B cell (primary cell): ENCODE measurements around the gene STYXL1. TPM values are rescaled to one million over a fixed set of nuclear protein-coding genes. Genes with fewer than 3 reads are reported as not detected.

Experiments
- ATAC-seq: fragments of 200-7000 bp; cut with Tn5 transposase; one replicate; pipeline ENCODE4 v1.10.0; 2021; ENCODE audit warnings: low read depth, mild to moderate bottlenecking, moderate number of reproducible peaks, moderate library complexity
- CTCF ChIA-PET: fragments of 350-600 bp; sonication (Branson Sonifier 250); formaldehyde crosslinking; loops from one replicate; lab custom pipeline; 2021; ENCODE audit warnings: antibody characterized with exemption, inconsistent platforms; lab: Charles Lee
- POLR2A ChIA-PET: fragments of 350-600 bp; sonication (Branson Sonifier 250); formaldehyde crosslinking; loops from one replicate; lab custom pipeline; 2021; ENCODE audit warnings: antibody characterized with exemption; lab: Charles Lee
- DNase-seq: peaks from one replicate; pipeline ENCODE4 v3.0.0; 2013
- H2AFZ ChIP-seq: 2 replicates; pipeline ENCODE4 v1.6.1; 2012; ENCODE audit warnings: mild to moderate bottlenecking, low read depth, low read length; ENCODE audit not compliant: insufficient read depth, poor library complexity, severe bottlenecking
- H3K27ac ChIP-seq, 2 donors: 1 replicate in 1 of 2; 2 replicates in 1 of 2; pipeline ENCODE4 v1.5.1; 2012 to 2013; ENCODE audit warnings: low read length in 2 of 2, mild to moderate bottlenecking in 2 of 2, moderate library complexity in 1 of 2
- H3K27me3 ChIP-seq, 4 experiments: fragments of 200-600 bp in 1 of 4; sonication (generic) in 1 of 4; replicated peaks in 1 of 4; 1 replicate in 2 of 4; 2 replicates in 2 of 4; pipeline versions ENCODE4 v1.6.1 to v1.7.0; 2013 to 2016; ENCODE audit warnings: low read length in 3 of 4, mild to moderate bottlenecking in 2 of 4, mixed read lengths in 1 of 4, moderate library complexity in 1 of 4; ENCODE audit not compliant: insufficient read depth in 4 of 4, control insufficient read depth in 3 of 4; ENCODE audit errors: control extremely low read depth in 1 of 4
- H3K36me3 ChIP-seq, 2 experiments: replicated peaks in 1 of 2; 1 replicate in 1 of 2; 2 replicates in 1 of 2; pipeline versions ENCODE4 v1.6.1 to v1.7.1; 2013; ENCODE audit warnings: low read length in 1 of 2; ENCODE audit not compliant: insufficient read depth in 2 of 2, control insufficient read depth in 1 of 2; ENCODE audit errors: control extremely low read depth in 1 of 2, extremely low read depth in 1 of 2
- H3K4me1 ChIP-seq, 2 donors: fragments of 200-600 bp in 1 of 2; sonication (generic) in 1 of 2; 1 replicate in 1 of 2; 2 replicates in 1 of 2; pipeline versions ENCODE4 v1.5.1 to v1.6.1; 2013 to 2017; ENCODE audit warnings: low read length in 2 of 2; ENCODE audit not compliant: control insufficient read depth in 2 of 2, insufficient read depth in 2 of 2
- H3K4me2 ChIP-seq: replicated peaks from 2 replicates; pipeline ENCODE3; 2012; ENCODE audit warnings: mild to moderate bottlenecking, low read depth, low read length; ENCODE audit not compliant: poor library complexity, severe bottlenecking
- H3K4me3 ChIP-seq, 5 experiments: fragments of 200-600 bp in 1 of 5; sonication (generic) in 1 of 5; 1 replicate in 3 of 5; 2 replicates in 2 of 5; pipeline versions ENCODE4 v1.5.1 to v1.7.0; 2011 to 2016; ENCODE audit warnings: low read length in 4 of 5, mild to moderate bottlenecking in 4 of 5, low read depth in 2 of 5, control low read depth in 1 of 5, moderate library complexity in 1 of 5; ENCODE audit not compliant: insufficient read depth in 1 of 5; ENCODE audit errors: control extremely low read depth in 1 of 5, extremely low read depth in 1 of 5
- H3K79me2 ChIP-seq: fragments of 200-600 bp; sonication (generic); one replicate; pipeline ENCODE4 v1.6.0; 2016; ENCODE audit warnings: low read length; ENCODE audit not compliant: control insufficient read depth, insufficient read depth
- H3K9ac ChIP-seq: fragments of 200-600 bp; sonication (generic); 2 replicates; pipeline ENCODE4 v1.6.1; 2017; ENCODE audit warnings: mild to moderate bottlenecking, low read length, moderate library complexity
- H3K9me3 ChIP-seq, 3 donors: one replicate each; pipeline versions ENCODE4 v1.6.1 to v1.7.1; 2013; ENCODE audit warnings: low read length in 2 of 3; ENCODE audit not compliant: control insufficient read depth in 2 of 3, insufficient read depth in 1 of 3; ENCODE audit errors: control extremely low read depth in 1 of 3
- H4K20me1 ChIP-seq: 2 replicates; pipeline ENCODE4 v1.6.0; 2012; ENCODE audit warnings: mild to moderate bottlenecking, low read length; ENCODE audit not compliant: insufficient read depth, control insufficient read depth, poor library complexity, severe bottlenecking
- H3K27ac Mint-ChIP-seq: one replicate; pipeline ENCODE4 v1.8.0; 2021; ENCODE audit warnings: mixed read lengths
- H3K27me3 Mint-ChIP-seq: one replicate; pipeline ENCODE4 v1.8.0; 2021; ENCODE audit warnings: mixed read lengths
- H3K4me1 Mint-ChIP-seq: one replicate; pipeline ENCODE4 v1.8.0; 2021; ENCODE audit warnings: mixed read lengths
- H3K4me3 Mint-ChIP-seq: one replicate; pipeline ENCODE4 v1.8.0; 2021; ENCODE audit warnings: mixed read lengths
- H3K9me3 Mint-ChIP-seq: one replicate; pipeline ENCODE4 v1.8.0; 2022; ENCODE audit warnings: mixed read lengths; ENCODE audit not compliant: insufficient read depth
- CTCF ChIP-seq: fragments of 200-600 bp; IDR thresholded peaks from one replicate; pipeline ENCODE4 v1.8.0; 2022; ENCODE audit warnings: antibody characterized with exemption, mild to moderate bottlenecking
- EZH2 ChIP-seq: IDR thresholded peaks from 2 replicates; pipeline ENCODE4 v1.6.1; 2012; ENCODE audit warnings: borderline replicate concordance, low read depth, mild to moderate bottlenecking, moderate library complexity, low read length; ENCODE audit not compliant: insufficient read depth, poor library complexity, severe bottlenecking
- WGBS: methylation state at CpG from one replicate; pipeline ENCODE4 v1.1.5; 2013; ENCODE audit warnings: missing lambda C conversion rate; ENCODE audit not compliant: insufficient coverage; 5-methylcytosine and 5-hydroxymethylcytosine counted together
- intact Hi-C: fragments of 100-400 bp; cut with micrococcal nuclease; formaldehyde crosslinking; loops from one replicate; pipeline ENCODE4 v1.10.0; 2022
- polyA plus RNA-seq: library from polyadenylated mRNA; depleted of rRNA; stranded (reverse); fragments of >200 nt; gene quantifications from 2 replicates; pipeline ENCODE4 v1.2.3, GENCODE V29; 2012
- total RNA-seq, 2 donors: library from RNA; stranded (reverse); fragments of 120-200 nt in 1 of 2; gene quantifications; 1 replicate in 1 of 2; 2 replicates in 1 of 2; pipeline versions ENCODE4 v1.2.3 to v1.2.4, GENCODE V29; 2013 to 2022

STYXL1 gene
- total and polyA plus RNA-seq, 2 donors (not counting 1 experiment from before 2014, with no cell fraction given), result 15.2 to 29.3 TPM

- no peak overlapping the region for H3K9ac ChIP-seq
- WGBS, result 93% methylated on average over 1 of the region's 1 CpG
- H3K9me3 ChIP-seq, result no peaks in the 10 kb centered on the region
- peaks cover 5% of the 10 kb centered on the region for H3K79me2 ChIP-seq
- H3K27ac ChIP-seq, result no peak overlapping the region
- H3K4me3 Mint-ChIP-seq, result no peak overlapping the region
- H3K27me3 Mint-ChIP-seq, result no peaks in the 10 kb centered on the region
- H4K20me1 ChIP-seq, result no peaks in the 10 kb centered on the region
- H3K4me1 Mint-ChIP-seq, result peaks cover 24% of the 10 kb centered on the region
- H3K27me3 ChIP-seq, result no peaks in the 10 kb centered on the region
- peaks cover 8 to 16% of the 10 kb centered on the region in 2 donors for H3K4me1 ChIP-seq
- H2AFZ ChIP-seq, result no peak overlapping the region
- CTCF ChIA-PET, result no interaction called here
- DNase-seq (no peak), ATAC-seq (no peak)
- POLR2A ChIA-PET, result no interaction called here
- H3K4me3 ChIP-seq, result no peak overlapping the region
- H3K27ac Mint-ChIP-seq, result no peak overlapping the region
- H3K9me3 Mint-ChIP-seq, result no peaks in the 10 kb centered on the region
- H3K36me3 ChIP-seq, result peaks cover 0 to 14% of the 10 kb centered on the region in 2 experiments
- intact Hi-C loops, result no loop called here
- H3K4me2 ChIP-seq, result no peak overlapping the region
- TF ChIP-seq EZH2 (no peak), CTCF (no peak)
These were observed 49.8 kb downstream of the STYXL1 start for GRCh38 chr7:75998038-75998437.

- WGBS, result 98% methylated on average over 3 of the region's 4 CpGs
- no peak overlapping the region for H3K27ac ChIP-seq
- H3K9me3 ChIP-seq, result no peaks in the 10 kb centered on the region
- no peaks in the 10 kb centered on the region for H4K20me1 ChIP-seq
- ChIA-PET CTCF (no interaction called here), POLR2A (no interaction called here)
- no peak overlapping the region for H3K4me3 Mint-ChIP-seq
- ATAC-seq, result no peak
- H3K4me3 ChIP-seq, result no peak overlapping the region
- H2AFZ ChIP-seq, result no peak overlapping the region
- H3K79me2 ChIP-seq, result peaks cover 5% of the 10 kb centered on the region
- no peaks in the 10 kb centered on the region for H3K27me3 ChIP-seq
- H3K4me2 ChIP-seq, result no peak overlapping the region
- TF ChIP-seq EZH2 (no peak), CTCF (no peak)
- no peak for DNase-seq
- intact Hi-C loops, result no loop called here
- H3K27ac Mint-ChIP-seq, result peak overlapping the region; percentile 28
- peaks cover 0 to 4% of the 10 kb centered on the region in 2 experiments for H3K36me3 ChIP-seq
- H3K4me1 Mint-ChIP-seq, result peaks cover 27% of the 10 kb centered on the region
- H3K4me1 ChIP-seq, result peaks cover 8 to 16% of the 10 kb centered on the region in 2 donors
- H3K27me3 Mint-ChIP-seq, result no peaks in the 10 kb centered on the region
- no peak overlapping the region for H3K9ac ChIP-seq
- no peaks in the 10 kb centered on the region for H3K9me3 Mint-ChIP-seq
These were observed 51.3 kb downstream of the STYXL1 start for GRCh38 chr7:75996476-75996875.
